ENCODE data around the gene MYOD1. TPM values are rescaled to one million over a fixed set of nuclear protein-coding genes. Genes with fewer than 3 reads are reported as not detected.

MYOD1 gene
- total RNA-seq, 1 experiment from 2014 or later, result not detected

- H3K79me2 ChIP-seq (ENCODE audit: low read length), result no peaks in the 10 kb centered on the region
- H3K27ac ChIP-seq (ENCODE audit: low read length), result no peak overlapping the region
- no peaks in the 10 kb centered on the region for H3K9me2 ChIP-seq (replicated peaks; ENCODE audit: insufficient read depth, low read length)
- no peak for DNase-seq
- H4K20me1 ChIP-seq (ENCODE audit: insufficient read depth, low read depth, low read length), result no peaks in the 10 kb centered on the region; the same call in 1 of the 2 replicates
- H3K4me2 ChIP-seq (ENCODE audit: low read depth, low read length, poor library complexity, severe bottlenecking), result no peak overlapping the region
- no peaks in the 10 kb centered on the region for H3K9me3 ChIP-seq (ENCODE audit: low read length)
- H3K9ac ChIP-seq (ENCODE audit: low read length), result no peak overlapping the region
- no peaks in the 10 kb centered on the region for H3K27me3 ChIP-seq (ENCODE audit: low read length)
- H3K36me3 ChIP-seq (ENCODE audit: insufficient read depth, low read length), result no peaks in the 10 kb centered on the region
- H3K4me3 ChIP-seq (ENCODE audit: low read length), result no peak overlapping the region
- H3K4me1 ChIP-seq (ENCODE audit: low read length), result no peaks in the 10 kb centered on the region
- H2AFZ ChIP-seq (ENCODE audit: low read length), result no peak overlapping the region
These were observed 33.8 kb downstream of the MYOD1 start for GRCh38 chr11:17753153-17753552.

GRCh38 chr11:17753641-17754040, 34.3 kb downstream of the MYOD1 start:
- Histone ChIP-seq H2AFZ (ENCODE audit: low read length) (no peak overlapping the region), H3K27ac (ENCODE audit: low read length) (no peak overlapping the region), H3K4me2 (ENCODE audit: low read depth, low read length, poor library complexity, severe bottlenecking) (no peak overlapping the region), H3K9me3 (ENCODE audit: low read length) (no peaks in the 10 kb centered on the region), H3K4me3 (ENCODE audit: low read length) (no peak overlapping the region), H3K27me3 (ENCODE audit: low read length) (no peaks in the 10 kb centered on the region), H3K4me1 (ENCODE audit: low read length) (no peaks in the 10 kb centered on the region), H3K9ac (ENCODE audit: low read length) (no peak overlapping the region), H3K9me2 (replicated peaks; ENCODE audit: insufficient read depth, low read length) (no peaks in the 10 kb centered on the region), H4K20me1 (ENCODE audit: insufficient read depth, low read depth, low read length) (no peaks in the 10 kb centered on the region; the same call in 1 of the 2 replicates), H3K36me3 (ENCODE audit: insufficient read depth, low read length) (no peaks in the 10 kb centered on the region), H3K79me2 (ENCODE audit: low read length) (no peaks in the 10 kb centered on the region)
- DNase-seq, result no peak

- no peak for DNase-seq
- Histone ChIP-seq H2AFZ (ENCODE audit: low read length) (no peak overlapping the region), H3K79me2 (ENCODE audit: low read length) (no peaks in the 10 kb centered on the region), H3K9me3 (ENCODE audit: low read length) (no peaks in the 10 kb centered on the region), H3K4me2 (ENCODE audit: low read depth, low read length, poor library complexity, severe bottlenecking) (no peak overlapping the region), H3K27ac (ENCODE audit: low read length) (no peak overlapping the region), H3K9me2 (replicated peaks; ENCODE audit: insufficient read depth, low read length) (no peaks in the 10 kb centered on the region), H3K4me3 (ENCODE audit: low read length) (no peak overlapping the region), H3K27me3 (ENCODE audit: low read length) (no peaks in the 10 kb centered on the region), H4K20me1 (ENCODE audit: insufficient read depth, low read depth, low read length) (no peaks in the 10 kb centered on the region), H3K36me3 (ENCODE audit: insufficient read depth, low read length) (no peaks in the 10 kb centered on the region), H3K9ac (ENCODE audit: low read length) (no peak overlapping the region), H3K4me1 (ENCODE audit: low read length) (no peaks in the 10 kb centered on the region)
These were observed 36.5 kb downstream of the MYOD1 start for GRCh38 chr11:17755891-17756290.

GRCh38 chr11:17760102-17761029, 41.0 kb downstream of the MYOD1 start:
- H3K27ac ChIP-seq (ENCODE audit: low read length), result no peak overlapping the region
- no peaks in the 10 kb centered on the region for H3K9me3 ChIP-seq (ENCODE audit: low read length)
- no peak overlapping the region for H3K4me2 ChIP-seq (ENCODE audit: low read depth, low read length, poor library complexity, severe bottlenecking)
- no peaks in the 10 kb centered on the region for H3K27me3 ChIP-seq (ENCODE audit: low read length)
- H3K4me1 ChIP-seq (ENCODE audit: low read length), result no peaks in the 10 kb centered on the region
- H3K9me2 ChIP-seq (replicated peaks; ENCODE audit: insufficient read depth, low read length), result no peaks in the 10 kb centered on the region
- H3K79me2 ChIP-seq (ENCODE audit: low read length), result no peaks in the 10 kb centered on the region
- no peaks in the 10 kb centered on the region for H4K20me1 ChIP-seq (ENCODE audit: insufficient read depth, low read depth, low read length)
- H3K9ac ChIP-seq (ENCODE audit: low read length), result no peak overlapping the region
- H3K36me3 ChIP-seq (ENCODE audit: insufficient read depth, low read length), result no peaks in the 10 kb centered on the region
- no peak overlapping the region for H3K4me3 ChIP-seq (ENCODE audit: low read length)
- peak; percentile 90 for DNase-seq
- no peak overlapping the region for H2AFZ ChIP-seq (ENCODE audit: low read length)

GRCh38 chr11:17762309-17762974, 43.1 kb downstream of the MYOD1 start:
- Histone ChIP-seq H4K20me1 (ENCODE audit: insufficient read depth, low read depth, low read length) (no peaks in the 10 kb centered on the region), H3K27ac (ENCODE audit: low read length) (no peak overlapping the region), H2AFZ (ENCODE audit: low read length) (no peak overlapping the region), H3K4me1 (ENCODE audit: low read length) (peaks cover 3% of the 10 kb centered on the region), H3K9me3 (ENCODE audit: low read length) (no peaks in the 10 kb centered on the region), H3K4me2 (ENCODE audit: low read depth, low read length, poor library complexity, severe bottlenecking) (no peak overlapping the region), H3K79me2 (ENCODE audit: low read length) (no peaks in the 10 kb centered on the region), H3K27me3 (ENCODE audit: low read length) (no peaks in the 10 kb centered on the region), H3K4me3 (ENCODE audit: low read length) (no peak overlapping the region), H3K36me3 (ENCODE audit: insufficient read depth, low read length) (no peaks in the 10 kb centered on the region), H3K9me2 (replicated peaks; ENCODE audit: insufficient read depth, low read length) (no peaks in the 10 kb centered on the region), H3K9ac (ENCODE audit: low read length) (no peak overlapping the region)
- DNase-seq, result peak; percentile 73

GRCh38 chr11:17763244-17763643, 43.9 kb downstream of the MYOD1 start:
- Histone ChIP-seq H3K4me1 (ENCODE audit: low read length) (peaks cover 11% of the 10 kb centered on the region), H3K79me2 (ENCODE audit: low read length) (no peaks in the 10 kb centered on the region), H4K20me1 (ENCODE audit: insufficient read depth, low read depth, low read length) (no peaks in the 10 kb centered on the region), H3K27ac (ENCODE audit: low read length) (no peak overlapping the region), H3K27me3 (ENCODE audit: low read length) (no peaks in the 10 kb centered on the region), H3K4me3 (ENCODE audit: low read length) (no peak overlapping the region), H3K36me3 (ENCODE audit: insufficient read depth, low read length) (no peaks in the 10 kb centered on the region), H3K9ac (ENCODE audit: low read length) (no peak overlapping the region), H3K4me2 (ENCODE audit: low read depth, low read length, poor library complexity, severe bottlenecking) (no peak overlapping the region), H3K9me2 (replicated peaks; ENCODE audit: insufficient read depth, low read length) (no peaks in the 10 kb centered on the region), H2AFZ (ENCODE audit: low read length) (no peak overlapping the region), H3K9me3 (ENCODE audit: low read length) (no peaks in the 10 kb centered on the region)
- DNase-seq, result no peak

- peaks cover 12% of the 10 kb centered on the region for H3K4me1 ChIP-seq (ENCODE audit: low read length)
- H2AFZ ChIP-seq (ENCODE audit: low read length), result no peak overlapping the region
- H3K9ac ChIP-seq (ENCODE audit: low read length), result no peak overlapping the region
- no peaks in the 10 kb centered on the region for H3K36me3 ChIP-seq (ENCODE audit: insufficient read depth, low read length)
- no peaks in the 10 kb centered on the region for H3K9me3 ChIP-seq (ENCODE audit: low read length)
- no peak overlapping the region for H3K4me2 ChIP-seq (ENCODE audit: low read depth, low read length, poor library complexity, severe bottlenecking)
- no peak overlapping the region for H3K4me3 ChIP-seq (ENCODE audit: low read length)
- DNase-seq, result no peak
- no peak overlapping the region for H3K27ac ChIP-seq (ENCODE audit: low read length)
- no peaks in the 10 kb centered on the region for H3K79me2 ChIP-seq (ENCODE audit: low read length)
- no peaks in the 10 kb centered on the region for H4K20me1 ChIP-seq (ENCODE audit: insufficient read depth, low read depth, low read length)
- H3K9me2 ChIP-seq (replicated peaks; ENCODE audit: insufficient read depth, low read length), result no peaks in the 10 kb centered on the region
- H3K27me3 ChIP-seq (ENCODE audit: low read length), result no peaks in the 10 kb centered on the region
These were observed 44.3 kb downstream of the MYOD1 start for GRCh38 chr11:17763703-17764102.

- H3K9me3 ChIP-seq (ENCODE audit: low read length), result no peaks in the 10 kb centered on the region
- no peaks in the 10 kb centered on the region for H3K36me3 ChIP-seq (ENCODE audit: insufficient read depth, low read length)
- H3K9me2 ChIP-seq (replicated peaks; ENCODE audit: insufficient read depth, low read length), result no peaks in the 10 kb centered on the region
- peaks cover 12% of the 10 kb centered on the region for H3K4me1 ChIP-seq (ENCODE audit: low read length)
- no peak overlapping the region for H3K9ac ChIP-seq (ENCODE audit: low read length)
- no peak overlapping the region for H3K4me2 ChIP-seq (ENCODE audit: low read depth, low read length, poor library complexity, severe bottlenecking)
- no peaks in the 10 kb centered on the region for H4K20me1 ChIP-seq (ENCODE audit: insufficient read depth, low read depth, low read length)
- no peaks in the 10 kb centered on the region for H3K79me2 ChIP-seq (ENCODE audit: low read length)
- no peak for DNase-seq
- H3K27me3 ChIP-seq (ENCODE audit: low read length), result no peaks in the 10 kb centered on the region
- H3K27ac ChIP-seq (ENCODE audit: low read length), result no peak overlapping the region
- no peak overlapping the region for H3K4me3 ChIP-seq (ENCODE audit: low read length)
- no peak overlapping the region for H2AFZ ChIP-seq (ENCODE audit: low read length)
These were observed 45.3 kb downstream of the MYOD1 start for GRCh38 chr11:17764446-17765218.
